Activated CD4-positive, alpha-beta memory T cell treated with anti-CD3 and anti-CD28 coated beads for 36 hours (primary cell): ENCODE results near the gene LARP7. TPM values are rescaled to one million over a fixed set of nuclear protein-coding genes. Genes with fewer than 3 reads are reported as not detected.
"Not testable (repeated sequence)": the region's sequence is repeated elsewhere in the genome, so short reads cannot be mapped to it uniquely, and the experiment has no call there.

Experiments
- CTCF ChIA-PET: fragments of 350-600 bp; sonication (Branson Sonifier 250); formaldehyde crosslinking; loops from one replicate; lab custom pipeline; 2021; ENCODE audit warnings: antibody characterized with exemption, inconsistent platforms; lab: Charles Lee
- POLR2A ChIA-PET: fragments of 350-600 bp; sonication (Branson Sonifier 250); formaldehyde crosslinking; loops from one replicate; lab custom pipeline; 2021; ENCODE audit warnings: antibody characterized with exemption; lab: Charles Lee
- DNase-seq: peaks from one replicate; pipeline ENCODE4 v3.0.0-alpha.2; 2020
- H3K27ac Mint-ChIP-seq: one replicate; pipeline ENCODE4 v1.8.0; 2021; ENCODE audit warnings: mixed read lengths
- H3K27me3 Mint-ChIP-seq: one replicate; pipeline ENCODE4 v1.8.0; 2021; ENCODE audit warnings: mixed read lengths
- H3K36me3 Mint-ChIP-seq: one replicate; pipeline ENCODE4 v1.8.0; 2021; ENCODE audit warnings: mixed read lengths
- H3K4me1 Mint-ChIP-seq: one replicate; pipeline ENCODE4 v1.8.0; 2021; ENCODE audit warnings: low read depth, mixed read lengths
- H3K4me3 Mint-ChIP-seq: one replicate; pipeline ENCODE4 v1.8.0; 2021; ENCODE audit warnings: mild to moderate bottlenecking, mixed read lengths
- H3K9me3 Mint-ChIP-seq: one replicate; pipeline ENCODE4 v1.8.0; 2021; ENCODE audit warnings: mixed read lengths
- intact Hi-C: fragments of 100-400 bp; cut with micrococcal nuclease; formaldehyde crosslinking; loops from one replicate; pipeline ENCODE4 v1.15.1; 2023
- total RNA-seq, 2 experiments: library from RNA; stranded (reverse); gene quantifications; one replicate each; pipeline ENCODE4 v1.2.3, GENCODE V29; 2021

The LARP7 gene
- total RNA-seq, 2 experiments from 2014 or later, result 40.9 to 41.3 TPM

GRCh38 chr4:112637552-112637866 is 566 bp downstream of the LARP7 start:
- H3K27ac Mint-ChIP-seq, result no peak overlapping the region
- DNase-seq, result no peak
- peaks cover 33% of the 10 kb centered on the region for H3K4me1 Mint-ChIP-seq
- H3K36me3 Mint-ChIP-seq, result peaks cover 2% of the 10 kb centered on the region
- intact Hi-C loops, result loop anchor here (1.0 to 10.0 kb wide), 12 partner anchors 69 to 1125 kb away; partner anchors contain the start of genes AP1AR and FAM241A
- ChIA-PET CTCF (interaction anchor here (0.6 to 6.8 kb wide), 7 partner anchors 9 to 375 kb away, joined by 3 to 60 read pairs (median 4); no protein-coding TSS in a partner anchor), POLR2A (no interaction called here)
- H3K9me3 Mint-ChIP-seq, result no peaks in the 10 kb centered on the region
- no peaks in the 10 kb centered on the region for H3K27me3 Mint-ChIP-seq
- H3K4me3 Mint-ChIP-seq, result no peak overlapping the region

GRCh38 chr4:112642526-112642925 is 5.6 kb downstream of the LARP7 start:
- no peaks in the 10 kb centered on the region for H3K27me3 Mint-ChIP-seq
- intact Hi-C loops, result no loop called here
- no peaks in the 10 kb centered on the region for H3K9me3 Mint-ChIP-seq
- CTCF ChIA-PET, result interaction anchor here (1.7 kb wide), 1 partner anchor 123 kb away, joined by 9 read pairs; no protein-coding TSS in a partner anchor
- POLR2A ChIA-PET, result no interaction called here
- DNase-seq, result no peak
- H3K27ac Mint-ChIP-seq, result no peak overlapping the region
- H3K4me1 Mint-ChIP-seq, result peaks cover 23% of the 10 kb centered on the region
- no peak overlapping the region for H3K4me3 Mint-ChIP-seq
- peaks cover 20% of the 10 kb centered on the region for H3K36me3 Mint-ChIP-seq

- peaks cover 10% of the 10 kb centered on the region for H3K4me1 Mint-ChIP-seq
- H3K4me3 Mint-ChIP-seq, H3K27ac Mint-ChIP-seq, DNase-seq, POLR2A ChIA-PET, intact Hi-C loops, H3K27me3 Mint-ChIP-seq, H3K9me3 Mint-ChIP-seq: not testable (repeated sequence)
- CTCF ChIA-PET, result interaction anchor here (0.7 to 1.4 kb wide), 2 partner anchors 19 to 118 kb away, joined by 3 to 8 read pairs; no protein-coding TSS in a partner anchor
- peaks cover 18% of the 10 kb centered on the region for H3K36me3 Mint-ChIP-seq
These were observed 7.9 kb downstream of the LARP7 start for GRCh38 chr4:112644595-112645535.

- H3K4me3 Mint-ChIP-seq, result no peak overlapping the region
- POLR2A ChIA-PET, result no interaction called here
- H3K9me3 Mint-ChIP-seq, result no peaks in the 10 kb centered on the region
- peaks cover 9% of the 10 kb centered on the region for H3K4me1 Mint-ChIP-seq
- intact Hi-C loops, result no loop called here
- peaks cover 20% of the 10 kb centered on the region for H3K36me3 Mint-ChIP-seq
- CTCF ChIA-PET, result interaction anchor here (0.7 to 2.1 kb wide), 4 partner anchors 8 to 119 kb away, joined by 3 to 8 read pairs (median 4); no protein-coding TSS in a partner anchor
- H3K27me3 Mint-ChIP-seq, result no peaks in the 10 kb centered on the region
- no peak overlapping the region for H3K27ac Mint-ChIP-seq
- no peak for DNase-seq
These were observed 8.8 kb downstream of the LARP7 start for GRCh38 chr4:112645541-112646329.

- Mint-ChIP-seq H3K27ac (no peak overlapping the region), H3K27me3 (no peaks in the 10 kb centered on the region), H3K36me3 (peaks cover 20% of the 10 kb centered on the region), H3K9me3 (no peaks in the 10 kb centered on the region), H3K4me3 (no peak overlapping the region), H3K4me1 (peaks cover under 1% of the 10 kb centered on the region)
- ChIA-PET POLR2A (no interaction called here), CTCF (interaction anchor here (1.1 to 2.1 kb wide), 4 partner anchors 9 to 118 kb away, joined by 4 to 8 read pairs (median 6); no protein-coding TSS in a partner anchor)
- intact Hi-C loops, result no loop called here
- no peak for DNase-seq
These were observed 9.9 kb downstream of the LARP7 start for GRCh38 chr4:112646632-112647537.

- Mint-ChIP-seq H3K36me3 (peaks cover 22% of the 10 kb centered on the region), H3K27ac (no peak overlapping the region), H3K4me3 (no peak overlapping the region), H3K27me3 (no peaks in the 10 kb centered on the region), H3K9me3 (no peaks in the 10 kb centered on the region), H3K4me1 (no peaks in the 10 kb centered on the region)
- intact Hi-C loops, result no loop called here
- ChIA-PET CTCF (interaction anchor here (0.6 to 2.1 kb wide), 3 partner anchors 10 to 273 kb away, joined by 4 to 7 read pairs (median 5); no protein-coding TSS in a partner anchor), POLR2A (no interaction called here)
- DNase-seq, result no peak
These were observed 10.8 kb downstream of the LARP7 start for GRCh38 chr4:112647785-112648184.

- ChIA-PET CTCF (interaction anchor here (0.6 to 1.3 kb wide), 2 partner anchors 117 to 273 kb away, joined by 4 to 7 read pairs; no protein-coding TSS in a partner anchor), POLR2A (no interaction called here)
- Mint-ChIP-seq H3K27me3 (no peaks in the 10 kb centered on the region), H3K36me3 (peaks cover 20% of the 10 kb centered on the region), H3K27ac (no peak overlapping the region), H3K9me3 (no peaks in the 10 kb centered on the region), H3K4me1 (no peaks in the 10 kb centered on the region), H3K4me3 (no peak overlapping the region)
- intact Hi-C loops, result no loop called here
- DNase-seq, result no peak
These were observed 11.5 kb downstream of the LARP7 start for GRCh38 chr4:112648263-112649054.

- H3K9me3 Mint-ChIP-seq, result no peaks in the 10 kb centered on the region
- no peaks in the 10 kb centered on the region for H3K27me3 Mint-ChIP-seq
- no peak overlapping the region for H3K27ac Mint-ChIP-seq
- ChIA-PET POLR2A (no interaction called here), CTCF (no interaction called here)
- peaks cover 24% of the 10 kb centered on the region for H3K36me3 Mint-ChIP-seq
- DNase-seq, result no peak
- no peaks in the 10 kb centered on the region for H3K4me1 Mint-ChIP-seq
- intact Hi-C loops, result no loop called here
- H3K4me3 Mint-ChIP-seq, result no peak overlapping the region
These were observed 12.1 kb downstream of the LARP7 start for GRCh38 chr4:112649055-112649408.

- no peaks in the 10 kb centered on the region for H3K9me3 Mint-ChIP-seq
- ChIA-PET CTCF (no interaction called here), POLR2A (no interaction called here)
- no peaks in the 10 kb centered on the region for H3K4me1 Mint-ChIP-seq
- DNase-seq, result no peak
- intact Hi-C loops, result no loop called here
- H3K36me3 Mint-ChIP-seq, result peaks cover 29% of the 10 kb centered on the region
- H3K27ac Mint-ChIP-seq, result no peak overlapping the region
- H3K27me3 Mint-ChIP-seq, result no peaks in the 10 kb centered on the region
- H3K4me3 Mint-ChIP-seq, result no peak overlapping the region
These were observed 13.4 kb downstream of the LARP7 start for GRCh38 chr4:112650332-112650731.

GRCh38 chr4:112651641-112652040 is 14.7 kb downstream of the LARP7 start:
- intact Hi-C loops, result no loop called here
- Mint-ChIP-seq H3K27me3 (no peaks in the 10 kb centered on the region), H3K27ac (no peak overlapping the region), H3K4me1 (no peaks in the 10 kb centered on the region), H3K9me3 (no peaks in the 10 kb centered on the region), H3K36me3 (peaks cover 27% of the 10 kb centered on the region), H3K4me3 (no peak overlapping the region)
- POLR2A ChIA-PET, result no interaction called here
- DNase-seq, result no peak
- CTCF ChIA-PET, result no interaction called here

- no peak overlapping the region for H3K4me3 Mint-ChIP-seq
- intact Hi-C loops, result no loop called here
- no peaks in the 10 kb centered on the region for H3K4me1 Mint-ChIP-seq
- no peaks in the 10 kb centered on the region for H3K27me3 Mint-ChIP-seq
- DNase-seq, result no peak
- no peaks in the 10 kb centered on the region for H3K9me3 Mint-ChIP-seq
- no peak overlapping the region for H3K27ac Mint-ChIP-seq
- peaks cover 21% of the 10 kb centered on the region for H3K36me3 Mint-ChIP-seq
- ChIA-PET POLR2A (no interaction called here), CTCF (no interaction called here)
These were observed 15.3 kb downstream of the LARP7 start for GRCh38 chr4:112652216-112652615.
